CD4-positive, alpha-beta T cell treated with Interleukin-21 for 1 hour (primary cell): ENCODE measurements around the gene MACROD2.

Experiments
- DNase-seq: peaks from one replicate; pipeline ENCODE4 v3.0.0-alpha.2; 2020

The MACROD2 gene

DNA sequence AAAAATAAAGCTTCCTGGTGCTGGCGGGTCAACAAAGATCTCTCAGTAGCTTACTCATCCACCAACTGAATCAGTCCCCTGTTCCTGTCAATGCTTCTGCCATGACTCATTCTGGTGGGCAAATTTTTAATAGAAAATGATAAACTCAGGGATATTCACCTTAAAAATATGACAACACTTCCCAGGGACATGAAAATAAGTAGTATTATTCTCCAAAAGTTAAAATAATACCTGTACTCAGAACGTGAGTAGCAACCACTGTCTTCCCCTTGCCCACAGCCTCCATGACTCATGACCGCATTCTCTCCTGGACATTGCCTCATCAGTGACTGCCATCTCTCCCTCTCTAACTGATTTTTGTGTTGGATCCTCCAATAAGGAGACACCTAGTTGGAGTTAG is 2025.7 kb downstream of the MACROD2 start:
- DNase-seq, result no peak

DNA sequence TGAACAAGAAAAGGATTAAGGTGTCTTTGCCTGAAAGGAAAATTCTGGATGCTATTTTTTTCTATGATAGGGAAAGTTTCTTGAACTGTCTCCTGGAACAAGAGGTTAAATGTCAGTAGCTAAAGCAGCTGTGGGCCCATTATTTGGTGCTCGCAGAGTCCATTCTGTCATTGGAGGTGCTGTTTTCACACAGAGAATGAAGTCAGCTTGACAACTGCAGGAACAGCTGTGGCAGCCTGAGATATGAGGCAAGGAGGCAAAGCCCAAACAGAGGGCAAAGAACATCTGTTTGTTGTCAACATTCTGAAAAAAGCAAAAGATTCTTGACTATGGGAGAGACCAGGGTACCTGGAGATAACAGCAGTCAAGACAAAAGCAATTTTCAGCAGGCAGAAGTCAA is 2029.8 kb downstream of the MACROD2 start:
- no peak for DNase-seq

DNA sequence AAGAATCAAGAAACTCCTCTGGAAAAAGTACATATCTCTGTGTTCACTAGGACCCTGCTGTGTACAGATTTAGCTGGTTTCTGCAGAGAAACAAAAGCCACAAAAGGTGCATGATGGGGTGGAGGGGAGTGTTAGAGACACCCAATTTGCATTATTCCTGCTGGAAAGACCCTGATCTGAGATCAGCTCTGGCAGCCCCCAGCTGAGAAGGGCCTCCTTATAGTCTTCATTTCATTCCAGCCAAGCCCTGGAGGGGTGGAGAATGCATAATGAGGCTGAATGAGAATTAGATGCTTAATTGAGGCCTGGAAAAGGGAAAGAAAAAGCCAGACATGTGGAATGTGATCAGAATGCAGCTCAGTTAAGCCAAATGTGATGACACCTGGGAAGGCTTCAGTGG is 2032.4 kb downstream of the MACROD2 start:
- no peak for DNase-seq

DNA sequence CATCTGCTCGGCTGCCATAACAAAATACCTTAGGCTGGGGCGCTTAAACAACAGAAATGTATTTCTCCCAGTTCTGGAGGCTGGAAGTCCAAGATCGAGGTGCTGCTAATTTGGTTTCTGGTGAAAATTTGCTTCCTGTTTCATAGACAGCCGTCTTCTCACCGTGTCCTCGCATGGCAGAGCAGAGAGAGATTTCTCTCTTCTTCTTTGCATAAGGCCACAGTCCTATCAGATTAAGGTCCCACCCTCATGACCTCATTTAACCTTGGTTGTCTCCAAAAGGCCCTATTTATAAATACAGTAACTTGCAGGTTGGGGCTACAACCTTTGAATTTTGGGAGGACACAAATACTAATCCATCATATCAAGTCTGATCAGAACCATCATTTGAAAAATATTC is 2033.6 kb downstream of the MACROD2 start:
- DNase-seq, result no peak

DNA sequence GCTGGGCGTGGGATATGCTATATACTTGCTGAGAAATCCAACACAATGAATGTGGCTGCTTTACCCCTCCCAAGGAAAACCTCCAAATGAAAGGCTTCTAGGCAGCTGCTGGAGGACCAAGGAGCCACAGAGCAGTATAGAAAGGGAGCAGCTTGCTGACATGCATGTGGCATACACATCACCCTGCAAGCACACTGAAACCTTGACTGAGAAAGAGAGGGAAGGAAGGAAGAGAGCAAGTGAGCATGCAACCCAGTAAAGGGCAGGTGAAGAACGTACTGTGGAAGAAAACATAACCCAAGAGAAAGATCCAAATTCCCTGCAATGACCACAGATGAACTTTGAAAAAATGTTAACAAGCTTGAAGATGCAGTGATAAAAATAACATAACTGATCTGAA is 2034.9 kb downstream of the MACROD2 start:
- no peak for DNase-seq

DNA sequence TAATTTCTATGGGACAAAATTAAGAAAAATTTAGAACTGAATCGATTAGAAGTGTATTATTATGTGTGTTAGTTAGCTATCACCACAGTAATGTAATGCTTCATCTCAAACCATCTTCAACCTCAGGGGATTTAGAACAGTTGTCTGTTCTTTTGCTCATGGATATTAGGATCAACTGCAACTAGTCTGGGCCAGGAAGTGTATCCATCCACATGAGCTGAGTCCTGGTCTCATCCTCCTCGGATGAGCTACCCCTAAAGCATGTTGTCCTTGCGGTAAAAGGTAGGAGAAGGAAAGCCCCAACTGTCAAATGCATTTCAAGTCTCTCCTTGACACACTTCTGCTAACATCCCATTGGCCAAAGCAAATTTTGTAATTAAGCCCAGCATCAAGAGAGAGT is 2040.3 kb downstream of the MACROD2 start:
- DNase-seq, result no peak

DNA sequence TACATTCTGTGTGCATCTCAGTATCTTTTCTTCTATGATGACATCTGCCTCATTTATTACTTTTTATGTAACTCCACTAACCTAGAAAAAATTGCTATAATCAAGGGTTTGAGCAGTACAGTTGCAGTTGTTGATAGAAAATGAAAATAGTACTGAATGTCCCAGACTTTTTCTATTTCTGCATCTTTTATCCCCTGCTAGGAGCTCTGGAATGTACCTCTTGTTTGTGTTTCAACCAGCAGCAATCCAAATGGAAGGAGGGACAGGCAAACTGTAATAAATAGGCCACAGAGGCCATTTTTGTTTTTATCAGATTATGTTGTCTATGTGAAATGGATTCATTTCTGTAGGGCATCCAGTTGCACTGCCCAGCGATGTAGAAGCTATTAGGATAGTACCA is 2041.0 kb downstream of the MACROD2 start:
- no peak for DNase-seq

DNA sequence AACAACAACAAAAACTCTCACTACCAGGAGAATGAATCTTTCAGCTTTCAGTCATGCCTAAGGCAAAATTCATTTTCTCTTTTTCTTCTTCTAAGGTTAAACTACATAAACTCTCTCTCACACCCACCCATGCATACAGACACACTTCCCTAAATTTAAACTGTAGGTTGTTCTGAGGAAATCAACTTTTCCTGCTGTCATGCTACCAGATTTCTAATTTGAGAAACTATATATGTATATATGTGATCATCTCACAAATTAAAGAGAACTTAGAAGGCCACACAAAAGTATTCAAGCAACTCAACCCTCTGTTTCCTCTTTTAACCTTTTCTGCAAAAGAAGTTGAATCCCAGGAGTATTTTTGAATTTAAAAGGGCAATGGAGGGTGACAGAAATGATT is 2045.4 kb downstream of the MACROD2 start:
- no peak for DNase-seq

DNA sequence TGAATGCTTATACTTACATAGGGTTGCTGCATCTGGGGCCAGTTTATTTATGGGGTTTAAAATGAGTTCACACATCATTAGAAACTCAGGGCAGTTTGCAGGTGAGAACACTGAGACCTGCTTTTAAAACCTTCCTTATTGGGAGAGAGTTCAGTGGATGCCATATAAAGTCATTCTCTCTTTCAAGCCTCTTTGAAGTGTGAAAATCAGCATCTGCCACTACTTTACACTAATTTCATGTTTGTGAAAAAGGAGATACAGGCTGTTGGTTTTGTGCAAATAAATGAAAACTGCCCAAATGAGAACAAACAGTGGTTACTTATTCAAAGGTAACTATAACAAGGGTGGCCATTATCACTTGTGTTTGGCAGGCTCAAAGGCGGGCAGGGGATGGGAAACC is 2047.4 kb downstream of the MACROD2 start:
- no peak for DNase-seq

DNA sequence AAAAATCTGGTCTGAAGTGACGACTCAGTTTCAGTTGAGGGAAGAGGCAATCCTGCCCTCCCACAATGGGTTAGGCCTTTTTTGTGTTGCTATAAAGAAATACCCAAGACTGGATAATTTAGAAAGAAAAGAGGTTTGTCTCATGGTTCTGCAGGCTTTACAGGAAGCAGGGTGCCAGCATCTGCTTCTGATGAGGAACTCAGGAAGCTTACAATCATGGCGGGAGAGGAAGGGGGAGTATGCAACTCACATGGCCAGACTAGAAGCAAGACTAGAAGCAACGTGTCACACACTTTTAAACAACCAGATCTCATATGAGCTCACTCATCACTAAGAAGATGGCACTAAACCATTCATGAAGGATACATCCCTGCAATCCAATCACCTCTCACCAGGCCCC is 2048.6 kb downstream of the MACROD2 start:
- DNase-seq, result no peak

DNA sequence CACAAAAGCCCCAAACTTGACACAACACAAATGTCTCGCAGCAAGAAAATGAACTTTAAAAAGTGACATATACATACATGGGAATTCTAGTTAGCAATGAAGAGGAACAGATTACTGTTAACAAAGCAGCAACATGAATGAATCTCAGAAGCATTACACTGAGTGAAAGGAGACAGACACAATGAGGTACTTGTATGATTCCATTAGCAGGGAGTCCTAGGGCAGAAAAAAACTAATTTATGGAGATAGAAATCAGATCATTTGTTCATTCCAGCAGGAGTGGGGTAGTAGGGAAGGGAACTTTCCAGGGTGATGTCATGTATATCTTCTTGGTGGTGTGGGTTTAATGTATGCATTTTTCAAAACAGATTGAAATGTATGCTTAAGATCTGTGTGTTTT is 2053.6 kb downstream of the MACROD2 start:
- DNase-seq, result no peak

DNA sequence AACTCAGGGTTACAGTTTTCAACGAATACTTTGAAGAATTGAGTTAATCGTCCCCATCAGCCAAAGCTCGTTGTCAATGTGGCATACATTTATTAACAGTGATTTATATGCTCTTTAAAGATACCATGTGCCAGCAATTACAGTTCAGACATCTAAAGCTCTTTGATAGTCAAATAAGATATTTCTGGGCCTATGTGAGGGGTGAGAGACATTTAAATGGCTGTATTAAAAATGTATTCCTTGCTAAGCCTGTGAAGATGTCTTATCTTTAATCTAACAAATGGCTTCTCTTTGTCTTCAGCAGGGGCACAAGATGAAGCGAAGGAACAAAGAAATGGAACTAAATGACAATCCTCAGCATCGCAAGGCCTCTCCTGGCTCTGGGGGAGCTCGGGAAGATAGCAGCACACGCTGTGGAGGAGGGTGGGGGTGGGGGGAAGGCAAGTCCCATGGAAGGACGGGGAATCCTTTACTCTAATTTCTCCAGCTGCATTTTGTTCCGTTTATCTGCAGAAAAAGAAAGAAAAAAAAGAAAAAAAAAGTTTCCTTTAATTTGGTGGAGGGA is 2054.3 kb downstream of the MACROD2 start:
- no peak for DNase-seq

DNA sequence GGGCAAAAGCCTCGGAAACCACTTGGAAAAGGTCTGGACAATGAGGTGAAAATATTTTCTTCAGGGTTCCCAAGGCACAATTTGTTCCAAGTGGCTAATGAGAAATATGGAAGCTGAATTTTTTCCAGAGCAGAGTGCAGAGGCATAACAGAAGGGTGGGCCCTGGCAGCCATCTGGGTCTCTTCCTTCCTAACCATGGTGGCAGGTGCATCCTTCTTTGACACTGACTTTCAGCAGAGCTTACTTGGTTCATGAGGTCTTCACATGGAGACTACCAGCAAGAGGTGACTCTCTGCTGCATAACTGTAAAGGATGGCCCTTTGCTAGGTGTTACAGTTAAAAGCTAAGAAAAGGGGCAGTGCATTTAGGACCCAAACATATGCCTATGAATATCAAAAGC is 2055.1 kb downstream of the MACROD2 start:
- DNase-seq, result no peak

DNA sequence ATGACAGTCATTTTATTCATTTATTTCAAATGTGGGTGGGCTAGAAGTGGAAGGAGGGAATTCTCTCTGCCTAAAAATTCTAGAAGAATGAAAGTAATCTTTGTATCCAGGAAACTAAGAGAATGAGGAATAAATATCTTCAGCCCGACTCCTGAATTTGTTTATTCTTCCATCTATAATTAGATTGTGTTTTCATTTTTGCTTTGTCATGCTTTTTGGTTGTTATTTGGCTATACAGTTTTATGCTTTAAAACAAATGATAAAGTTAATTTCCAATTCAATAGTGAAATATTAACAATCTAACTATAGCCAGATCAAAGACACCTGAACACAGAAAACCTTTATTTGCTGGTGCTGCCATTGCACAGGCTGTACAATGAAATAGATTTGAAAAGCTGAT is 2056.7 kb downstream of the MACROD2 start:
- DNase-seq, result no peak

DNA sequence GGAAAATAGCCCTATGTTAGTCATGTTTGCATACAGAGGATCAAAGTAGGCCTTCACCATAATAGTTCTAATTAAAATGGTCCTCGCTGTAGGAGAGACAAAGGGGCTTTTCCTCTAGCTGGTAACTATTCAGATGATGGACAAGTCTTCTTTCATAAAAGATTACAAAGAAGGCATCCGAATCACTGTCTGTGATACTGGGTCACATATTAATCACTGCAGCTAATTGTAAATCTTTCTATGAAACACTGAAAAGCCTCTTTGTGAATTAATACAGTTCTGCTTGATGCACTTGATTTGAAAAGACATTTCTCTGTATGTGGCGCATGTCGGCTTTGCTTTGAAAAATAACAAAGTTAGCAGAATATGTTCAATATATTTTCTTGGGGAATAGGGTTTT is 2057.1 kb downstream of the MACROD2 start:
- no peak for DNase-seq

DNA sequence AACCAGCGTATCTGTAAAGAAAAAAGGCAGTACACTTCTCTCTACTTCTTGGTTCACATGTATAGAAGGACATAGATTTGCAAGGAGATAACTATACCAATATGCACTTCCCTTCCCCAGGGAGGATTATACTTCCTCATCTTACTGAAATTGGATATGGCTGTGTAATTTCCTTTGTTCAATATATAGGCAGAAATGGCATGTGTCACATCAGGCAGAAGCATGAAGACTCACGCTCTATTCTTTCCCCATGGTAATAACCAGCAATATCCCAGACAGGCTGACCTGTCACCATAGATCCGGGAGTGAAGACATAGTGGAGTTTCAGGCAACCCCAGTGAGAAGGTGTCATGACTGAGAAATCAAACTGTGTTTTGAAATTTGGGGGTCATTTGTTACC is 2059.7 kb downstream of the MACROD2 start:
- DNase-seq, result no peak

DNA sequence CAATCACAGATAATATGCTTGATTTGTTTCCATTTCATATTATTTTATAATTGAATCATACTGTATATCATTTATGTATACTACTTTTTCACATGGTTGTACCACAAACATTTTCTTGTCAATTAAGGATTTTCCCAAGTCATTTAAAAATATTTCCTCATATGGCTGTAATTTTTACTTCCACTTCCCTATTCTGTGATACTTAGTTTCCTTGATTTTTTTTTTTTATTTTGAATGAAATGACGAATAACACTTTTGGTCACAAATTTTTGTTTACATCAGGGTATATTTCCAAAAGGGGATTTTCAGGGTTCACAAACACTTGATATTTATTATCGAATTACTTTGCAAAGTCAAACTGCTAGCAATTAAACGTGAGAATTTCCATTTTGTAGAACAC is 2062.3 kb downstream of the MACROD2 start:
- no peak for DNase-seq

DNA sequence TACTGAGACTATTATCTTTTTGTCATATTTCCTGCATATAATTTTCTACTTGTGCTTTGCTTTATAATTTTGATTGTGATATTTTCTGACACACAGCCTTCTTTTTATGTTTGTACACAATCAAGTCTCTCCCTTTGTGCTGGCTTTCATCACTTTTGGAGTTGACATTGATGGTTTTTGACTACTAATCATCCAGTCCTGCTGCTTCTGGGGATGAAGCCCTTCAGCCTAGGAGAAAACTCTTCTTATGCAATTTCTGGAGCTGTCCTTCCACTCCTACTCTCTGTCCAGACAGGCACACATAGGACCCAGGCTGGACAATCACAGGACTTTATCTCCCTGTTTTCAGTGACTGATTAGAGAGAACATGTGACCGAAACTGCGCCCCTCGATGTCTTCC is 2063.0 kb downstream of the MACROD2 start:
- DNase-seq, result no peak

DNA sequence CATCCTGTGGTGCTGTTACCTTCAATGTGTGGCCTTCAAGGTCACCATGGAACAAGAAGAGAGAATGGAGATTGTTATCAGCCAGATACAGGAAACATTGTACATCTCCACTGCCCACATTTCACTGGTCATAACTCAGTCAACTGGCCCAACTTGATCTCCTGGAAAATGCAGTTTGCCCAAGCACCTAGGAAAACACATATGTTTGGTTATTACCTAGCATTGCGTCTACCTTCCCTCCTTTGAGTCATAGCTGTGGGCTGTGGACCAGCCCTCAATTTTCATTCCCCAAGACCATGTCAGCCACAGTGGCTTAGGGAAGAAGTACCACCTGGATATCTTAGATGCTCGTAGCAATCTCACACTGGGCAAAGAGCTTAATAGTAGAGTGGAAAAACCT is 2064.5 kb downstream of the MACROD2 start:
- DNase-seq, result no peak

DNA sequence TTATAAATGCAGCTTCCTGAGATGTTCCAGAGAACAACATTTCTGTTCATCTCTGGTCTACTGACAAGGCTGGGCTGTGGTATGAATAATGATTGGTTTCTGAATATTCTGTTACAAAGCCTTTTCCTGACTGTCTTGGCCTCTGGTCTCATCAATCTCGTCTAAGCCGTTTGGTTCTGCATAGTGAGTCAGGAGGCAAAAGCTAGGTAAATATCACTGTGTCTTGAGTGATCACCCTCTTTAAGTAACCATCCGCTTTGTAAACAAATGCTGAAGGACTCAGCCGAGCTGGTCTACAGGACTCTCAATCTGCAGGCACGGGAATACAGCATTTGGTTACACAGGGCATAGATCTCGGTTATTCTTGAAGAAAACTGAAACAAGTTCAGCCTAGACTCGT is 2066.0 kb downstream of the MACROD2 start:
- DNase-seq, result no peak

DNA sequence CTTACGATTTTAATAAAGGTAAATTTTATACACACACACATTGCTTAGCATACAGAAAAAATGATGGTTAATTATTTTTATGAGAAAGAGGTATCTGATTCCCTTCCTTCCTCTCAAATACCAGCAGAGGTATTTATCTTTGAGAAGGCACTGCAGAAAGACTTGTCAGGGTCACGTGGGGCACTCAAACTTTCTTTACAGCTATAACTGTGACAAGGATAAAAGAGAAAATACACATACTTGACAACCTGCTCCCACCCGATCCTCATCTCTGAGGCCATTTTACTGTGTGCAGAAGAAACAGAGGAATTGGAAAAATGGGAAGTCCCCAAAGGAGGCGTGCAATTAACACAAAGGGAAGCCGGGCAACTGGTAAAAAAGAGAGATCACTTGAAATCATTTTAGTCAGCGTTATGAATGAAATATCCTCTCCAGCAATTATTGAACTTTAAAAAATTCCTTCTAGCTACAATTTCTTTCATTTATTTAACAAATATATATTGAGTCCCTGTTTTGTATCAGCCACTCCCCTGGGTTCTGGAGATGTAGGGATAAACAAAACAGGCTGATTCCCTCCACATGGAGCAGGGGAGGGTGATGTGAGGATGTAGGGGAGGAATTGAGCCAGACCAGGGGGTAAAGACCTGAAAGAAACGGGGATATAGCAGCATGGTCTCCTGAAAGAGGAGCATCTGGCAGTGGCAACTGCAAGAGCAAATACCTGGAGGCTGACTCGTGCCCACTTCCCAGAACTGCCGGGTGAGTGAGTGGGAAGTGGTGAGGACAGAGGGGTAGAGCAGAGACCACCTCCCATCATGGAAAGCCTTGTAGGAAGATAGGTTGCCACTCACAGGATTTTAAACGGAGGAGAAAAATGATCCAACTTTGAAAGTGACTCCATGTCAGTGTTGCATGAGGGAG is 2067.6 kb downstream of the MACROD2 start:
- DNase-seq, result no peak

DNA sequence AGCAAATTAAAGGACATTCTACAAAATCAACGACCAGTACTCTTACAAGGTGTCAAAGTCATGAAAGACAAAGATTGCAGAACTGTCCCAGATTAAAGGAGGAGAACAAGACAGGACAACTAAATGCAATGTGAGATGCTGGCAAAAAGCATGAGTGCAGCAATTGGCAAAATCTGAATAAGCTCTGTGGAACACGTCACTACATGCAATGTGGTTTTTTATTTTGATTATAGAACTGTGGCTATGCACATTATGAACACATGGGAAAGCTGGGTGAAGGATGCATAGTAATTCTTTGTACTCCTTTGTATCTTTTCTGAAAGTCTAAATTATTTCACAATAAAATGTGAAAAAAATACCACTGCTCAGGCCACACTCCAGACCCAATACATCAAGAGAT is 2068.6 kb downstream of the MACROD2 start:
- no peak for DNase-seq

DNA sequence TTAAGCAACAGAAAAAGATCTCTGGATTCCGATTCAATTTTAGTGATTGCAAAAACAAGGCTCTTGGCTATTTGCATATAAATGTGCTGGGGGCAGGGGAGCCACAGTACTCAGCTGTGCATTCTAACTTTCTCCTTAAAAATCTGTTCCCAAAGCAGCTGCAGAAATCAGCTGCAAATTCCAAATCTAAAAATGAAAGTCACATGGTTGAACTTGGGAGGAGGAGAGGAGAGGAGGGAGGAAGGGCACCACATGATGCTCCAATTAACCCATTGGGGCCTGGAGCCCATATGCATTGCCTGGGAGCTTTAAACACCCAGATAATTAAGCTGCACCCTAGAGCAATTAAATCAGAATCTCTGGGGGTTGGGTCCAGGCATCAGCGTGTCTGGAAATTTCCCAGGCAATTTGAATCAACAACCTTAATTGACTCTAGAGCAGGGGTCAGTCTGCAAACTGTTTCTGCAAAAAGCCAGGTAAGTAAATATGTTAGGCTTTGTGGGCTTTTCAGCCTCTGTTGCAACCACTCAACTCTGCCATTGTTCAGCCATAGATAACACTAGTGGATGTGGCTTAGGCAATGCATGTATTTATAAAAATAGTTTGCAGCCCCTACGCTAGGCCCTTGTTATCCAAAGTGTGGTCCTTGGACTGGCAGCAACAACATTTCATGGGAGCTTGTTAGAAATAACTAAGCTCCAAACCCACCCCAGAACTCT is 2069.8 kb downstream of the MACROD2 start:
- no peak for DNase-seq

DNA sequence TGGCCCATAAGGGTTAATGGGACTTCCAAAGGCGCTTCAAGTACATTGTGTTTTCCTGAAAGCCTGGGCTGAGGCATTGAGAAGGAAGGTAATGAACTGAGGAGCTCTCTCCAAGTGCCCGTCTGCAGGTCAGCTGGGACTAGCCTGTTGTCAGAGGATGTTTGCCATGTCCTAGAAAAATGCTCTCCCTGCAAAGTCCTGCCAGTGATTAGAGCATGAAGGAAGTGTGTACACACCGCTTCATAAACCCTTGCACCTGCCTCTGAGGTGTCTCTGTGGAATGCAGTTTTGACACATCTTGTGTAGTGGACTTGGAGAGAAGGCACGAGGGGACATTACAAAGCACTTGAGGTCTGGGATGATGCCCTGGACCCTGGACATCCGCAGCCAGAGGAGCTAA is 2071.3 kb downstream of the MACROD2 start:
- no peak for DNase-seq
